IMR-90 (cell line): ENCODE data around the gene AP3D1. TPM values are rescaled to one million over a fixed set of nuclear protein-coding genes. Genes with fewer than 3 reads are reported as not detected.
A peak's percentile ranks its signal among the peaks of the same experiment; 100 is the strongest.

Experiments
- ATAC-seq: fragments of 200-7000 bp; cut with Tn5 transposase; 2 replicates; pipeline ENCODE4 v1.9.1; 2020; ENCODE audit warnings: low read depth, mild to moderate bottlenecking, moderate library complexity
- BruUV-seq: library from RNA; stranded (reverse); fragments of 400-500 nt; replicated peaks from 2 replicates; lab custom pipeline; 2021; lab: Mats Ljungman, UMichigan
- CTCF ChIA-PET: fragments of 300-600 bp; formaldehyde crosslinking; extraction: SDS; loops from one replicate; lab custom pipeline; 2021; ENCODE audit warnings: antibody characterized with exemption; lab: Yijun Ruan, JAX
- POLR2A ChIA-PET: fragments of 300-600 bp; sonication (Branson Sonifier 250); formaldehyde crosslinking; loops from one replicate; lab custom pipeline; 2022; ENCODE audit warnings: antibody characterized with exemption; ENCODE audit not compliant: unreplicated experiment; lab: Charles Lee
- DNase-seq: peaks from one replicate; pipeline ENCODE4 v3.0.0; 2013
- H2AFZ ChIP-seq: replicated peaks from 2 replicates; pipeline ENCODE3; 2013; ENCODE audit warnings: low read length, mild to moderate bottlenecking; ENCODE audit not compliant: poor library complexity
- H2AK5ac ChIP-seq: 2 replicates; pipeline ENCODE4 v1.6.1; 2013; ENCODE audit warnings: low read depth, low read length, inconsistent platforms
- H2AK9ac ChIP-seq: replicated peaks from 2 replicates; pipeline ENCODE3; 2013; ENCODE audit warnings: mild to moderate bottlenecking, low read depth, low read length, moderate library complexity; ENCODE audit not compliant: poor library complexity
- H2BK120ac ChIP-seq: 2 replicates; pipeline ENCODE4 v1.6.1; 2013; ENCODE audit warnings: low read depth, low read length, inconsistent platforms
- H2BK15ac ChIP-seq: 3 replicates; pipeline ENCODE4 v1.6.1; 2013; ENCODE audit warnings: low read depth, low read length, inconsistent platforms
- H2BK20ac ChIP-seq: 2 replicates; pipeline ENCODE4 v1.6.1; 2013; ENCODE audit warnings: low read depth, mild to moderate bottlenecking, inconsistent platforms, low read length, moderate library complexity
- H2BK5ac ChIP-seq: 2 replicates; pipeline ENCODE4 v1.6.1; 2013; ENCODE audit warnings: mild to moderate bottlenecking, low read depth, low read length, inconsistent platforms; ENCODE audit not compliant: poor library complexity, severe bottlenecking
- H3K14ac ChIP-seq: replicated peaks from 2 replicates; pipeline ENCODE4 v1.6.1; 2013; ENCODE audit warnings: low read depth, low read length, inconsistent platforms
- H3K18ac ChIP-seq: 2 replicates; pipeline ENCODE4 v1.6.1; 2013; ENCODE audit warnings: low read depth, low read length, control low read depth
- H3K23ac ChIP-seq: 2 replicates; pipeline ENCODE4 v1.6.1; 2013; ENCODE audit warnings: low read depth, low read length, inconsistent platforms
- H3K27ac ChIP-seq: 2 replicates; pipeline ENCODE4 v1.5.1; 2013; ENCODE audit warnings: mild to moderate bottlenecking, control low read depth, low read length; ENCODE audit not compliant: insufficient read depth
- H3K27me3 ChIP-seq: 2 replicates; pipeline ENCODE4 v1.6.1; 2013; ENCODE audit warnings: low read length; ENCODE audit not compliant: control insufficient read depth, insufficient read depth
- H3K36me3 ChIP-seq: 2 replicates; pipeline ENCODE4 v1.6.1; 2013; ENCODE audit warnings: low read length, mixed read lengths; ENCODE audit not compliant: control insufficient read depth, insufficient read depth
- H3K4ac ChIP-seq: 2 replicates; pipeline ENCODE4 v1.6.1; 2013; ENCODE audit warnings: low read depth, low read length, inconsistent platforms
- H3K4me1 ChIP-seq: 2 replicates; pipeline ENCODE4 v1.6.1; 2013; ENCODE audit warnings: low read length, mixed read lengths; ENCODE audit not compliant: control insufficient read depth, insufficient read depth
- H3K4me2 ChIP-seq: 2 replicates; pipeline ENCODE4 v1.6.1; 2013; ENCODE audit warnings: low read depth, mild to moderate bottlenecking, control low read depth, low read length, moderate library complexity
- H3K4me3 ChIP-seq: 2 replicates; pipeline ENCODE4 v1.5.1; 2013; ENCODE audit warnings: low read depth, mild to moderate bottlenecking, control low read depth, low read length, moderate library complexity; ENCODE audit not compliant: insufficient read depth
- H3K56ac ChIP-seq: 2 replicates; pipeline ENCODE4 v1.6.1; 2013; ENCODE audit warnings: low read length, inconsistent platforms; ENCODE audit not compliant: insufficient read depth; ENCODE audit errors: extremely low read depth
- H3K79me1 ChIP-seq, 2 experiments: 2 replicates each; pipeline ENCODE4 v1.6.1; 2013; ENCODE audit warnings: low read length in 2 of 2, inconsistent platforms in 1 of 2, low read depth in 1 of 2
- H3K9ac ChIP-seq: 2 replicates; pipeline ENCODE4 v1.6.1; 2013; ENCODE audit warnings: low read depth, low read length, control low read depth
- H3K9me1 ChIP-seq: 2 replicates; pipeline ENCODE4 v1.6.1; 2013; ENCODE audit warnings: low read length, inconsistent platforms; ENCODE audit not compliant: insufficient read depth
- H3K9me3 ChIP-seq: 2 replicates; pipeline ENCODE4 v1.6.1; 2013; ENCODE audit warnings: low read length; ENCODE audit not compliant: control insufficient read depth, insufficient read depth
- H4K20me1 ChIP-seq: 2 replicates; pipeline ENCODE4 v1.6.1; 2013; ENCODE audit warnings: low read length, inconsistent platforms; ENCODE audit not compliant: insufficient read depth
- H4K5ac ChIP-seq: 2 replicates; pipeline ENCODE4 v1.6.1; 2013; ENCODE audit warnings: mild to moderate bottlenecking, low read depth, low read length, control low read depth
- H4K8ac ChIP-seq, 2 experiments: 2 replicates each; pipeline ENCODE4 v1.6.1; 2013; ENCODE audit warnings: low read depth in 2 of 2, low read length in 2 of 2, control low read depth in 1 of 2, inconsistent platforms in 1 of 2
- H4K91ac ChIP-seq: 2 replicates; pipeline ENCODE4 v1.6.1; 2013; ENCODE audit warnings: low read depth, low read length, inconsistent platforms; ENCODE audit not compliant: insufficient read depth
- BHLHE40 ChIP-seq: fragments of 150-350 bp; IDR thresholded peaks from 2 replicates; pipeline ENCODE4 v1.6.1; 2016; ENCODE audit warnings: mild to moderate bottlenecking, low read depth, low read length
- CEBPB ChIP-seq: IDR thresholded peaks from 2 replicates; pipeline ENCODE4 v1.6.1; 2012; ENCODE audit warnings: low read depth, low read length, improper control_type of control experiment
- CHD1 ChIP-seq: IDR thresholded peaks from 2 replicates; pipeline ENCODE4 v1.6.1; 2012; ENCODE audit warnings: low read depth, low read length, improper control_type of control experiment
- CTCF ChIP-seq: conservative IDR thresholded peaks from 2 replicates; pipeline ENCODE4 v1.5.1; 2012; ENCODE audit warnings: mild to moderate bottlenecking, low read depth, low read length, improper control_type of control experiment
- FOS ChIP-seq: fragments of 150-350 bp; IDR thresholded peaks from 2 replicates; pipeline ENCODE4 v1.6.1; 2016; ENCODE audit warnings: low read depth, low read length
- MXI1 ChIP-seq: IDR thresholded peaks from 2 replicates; pipeline ENCODE4 v1.6.1; 2012; ENCODE audit warnings: low read depth, mild to moderate bottlenecking, low read length, moderate library complexity, borderline replicate concordance
- POLR2A ChIP-seq: IDR thresholded peaks from 2 replicates; pipeline ENCODE4 v1.6.1; 2012; ENCODE audit warnings: mild to moderate bottlenecking, low read depth, low read length
- RCOR1 ChIP-seq: IDR thresholded peaks from 2 replicates; pipeline ENCODE4 v1.6.1; 2012; ENCODE audit warnings: mild to moderate bottlenecking, low read length, improper control_type of control experiment; ENCODE audit not compliant: insufficient replicate concordance
- SMC3 ChIP-seq: fragments of 150-350 bp; IDR thresholded peaks from 2 replicates; pipeline ENCODE4 v1.6.1; 2016; ENCODE audit warnings: low read depth, mild to moderate bottlenecking, antibody characterized with exemption, low read length, moderate library complexity
- USF2 ChIP-seq: fragments of 150-350 bp; IDR thresholded peaks from 2 replicates; pipeline ENCODE4 v1.6.1; 2017; ENCODE audit warnings: mild to moderate bottlenecking, antibody characterized with exemption, low read length, low read depth
- WGBS, 2 experiments: methylation state at CpG; one replicate each; pipeline versions ENCODE4 v1.1.5 to v1.1.7; 2013; ENCODE audit warnings: missing lambda C conversion rate in 2 of 2; ENCODE audit not compliant: insufficient read length in 1 of 2; ENCODE audit errors: extremely low coverage in 2 of 2; 5-methylcytosine and 5-hydroxymethylcytosine counted together
- dilution Hi-C: fragments of 300-500 bp; cut with HindIII; formaldehyde crosslinking; loops from one replicate; pipeline ENCODE4 v1.14.3; 2018; ENCODE audit warnings: low sequenced_read_pairs; ENCODE audit not compliant: unreplicated experiment
- in situ Hi-C: fragments of 300-500 bp; cut with MboI; formaldehyde crosslinking; loops from 3 replicates; pipeline ENCODE4 v1.14.3; 2019; ENCODE audit warnings: low sequenced_read_pairs, inconsistent platforms, mixed read lengths
- intact Hi-C: fragments of 100-400 bp; cut with micrococcal nuclease; formaldehyde crosslinking; loops from 2 replicates; pipeline ENCODE4 v1.10.0; 2022
- polyA plus RNA-seq, 3 experiments: library from polyadenylated mRNA; depleted of rRNA; stranded (reverse); fragments of >200 nt; gene quantifications; 2 replicates each; pipeline ENCODE4 v1.2.3, GENCODE V29; 2012; ENCODE audit warnings: low replicate concordance in 1 of 3
- total RNA-seq: library from RNA; depleted of rRNA; stranded (reverse); fragments of >200 nt; gene quantifications from 2 replicates; pipeline ENCODE4 v1.2.3, GENCODE V29; 2012

Gene AP3D1
- total and polyA plus RNA-seq, 2 of the 4 experiments (the other 2 are of a cell fraction) = 75.3 to 129 TPM

GRCh38 chr19:2060884-2061494 is 90.4 kb downstream of the AP3D1 start:
- WGBS, 2 experiments = 0% methylated on average over 39 of the region's 55 CpGs; no CpG with 5 or more reads in 1 of the 2 experiments
- H3K27ac ChIP-seq = peak overlapping the region; percentile 93
- intact Hi-C loops = no loop called here
- BruUV-seq = no TSS peak
- no peaks in the 10 kb centered on the region for H4K20me1 ChIP-seq
- POLR2A ChIA-PET = no interaction called here
- H2AK9ac ChIP-seq = peak overlapping the region; percentile 97
- H3K27me3 ChIP-seq = no peaks in the 10 kb centered on the region
- no peaks in the 10 kb centered on the region for H3K9me3 ChIP-seq
- peak; percentile 65 for ATAC-seq
- DNase-seq = peak; percentile 69
- peak overlapping the region; percentile 98 for H3K4ac ChIP-seq
- peaks cover 5 to 31% of the 10 kb centered on the region in 2 experiments; a peak in 3 of 4 replicates for H3K79me1 ChIP-seq
- peaks cover 27% of the 10 kb centered on the region for H3K4me1 ChIP-seq
- H2AFZ ChIP-seq = peak overlapping the region; percentile 99
- H3K18ac ChIP-seq = peak overlapping the region; percentile 51
- H3K4me2 ChIP-seq = peak overlapping the region; percentile 80
- peaks cover 9% of the 10 kb centered on the region for H3K9me1 ChIP-seq
- peak overlapping the region; percentile 93 for H2AK5ac ChIP-seq
- peak overlapping the region; percentile 92 for H3K23ac ChIP-seq
- H3K9ac ChIP-seq = peak overlapping the region; percentile 59
- CTCF ChIA-PET = no interaction called here
- dilution Hi-C loops = no loop called here
- H3K4me3 ChIP-seq = peak overlapping the region; percentile 57
- H3K36me3 ChIP-seq = no peaks in the 10 kb centered on the region
- H2BK20ac ChIP-seq = peak overlapping the region; percentile 71
- peak overlapping the region; percentile 74 for H3K56ac ChIP-seq
- H2BK15ac ChIP-seq = peak overlapping the region; percentile 89; the same call in 1 of the 3 replicates
- in situ Hi-C loops = no loop called here
- H4K91ac ChIP-seq = peak overlapping the region; percentile 92
- H3K14ac ChIP-seq = peak overlapping the region; percentile 95
- peak overlapping the region; percentile 93 to 98 for H4K8ac ChIP-seq
- H2BK120ac ChIP-seq = peak overlapping the region; percentile 96
- peak overlapping the region; percentile 96 for H2BK5ac ChIP-seq
- peak overlapping the region; percentile 83 for H4K5ac ChIP-seq
- no peak for TF ChIP-seq RCOR1
- peak; percentile 51; the same call in 1 of the 2 replicates for TF ChIP-seq POLR2A
- no peak for TF ChIP-seq CTCF
- TF ChIP-seq MXI1 = peak; percentile 26; the same call in 1 of the 2 replicates
- TF ChIP-seq CHD1 = no peak
- no peak for TF ChIP-seq SMC3
- peak; percentile 97 for TF ChIP-seq BHLHE40
- TF ChIP-seq CEBPB = no peak
- 0 out of 2 replicates have a peak, but pooled peaks have one; percentile 13 for TF ChIP-seq USF2
- TF ChIP-seq FOS = 0 out of 2 replicates have a peak, but pooled peaks have one; percentile 10
